B cell (primary cell): ENCODE measurements around the gene LNX1.

ENCODE experiments used
- EZH2 ChIP-seq: IDR thresholded peaks from 2 replicates; pipeline ENCODE4 v1.6.1; 2012; ENCODE audit warnings: borderline replicate concordance, low read depth, mild to moderate bottlenecking, moderate library complexity, low read length; ENCODE audit not compliant: insufficient read depth, poor library complexity, severe bottlenecking
- TF ChIP-seq, protein P1 (sequence below): fragments of 200-600 bp; IDR thresholded peaks from one replicate; pipeline ENCODE4 v1.8.0; 2022; ENCODE audit warnings: antibody characterized with exemption, mild to moderate bottlenecking

DNA sequence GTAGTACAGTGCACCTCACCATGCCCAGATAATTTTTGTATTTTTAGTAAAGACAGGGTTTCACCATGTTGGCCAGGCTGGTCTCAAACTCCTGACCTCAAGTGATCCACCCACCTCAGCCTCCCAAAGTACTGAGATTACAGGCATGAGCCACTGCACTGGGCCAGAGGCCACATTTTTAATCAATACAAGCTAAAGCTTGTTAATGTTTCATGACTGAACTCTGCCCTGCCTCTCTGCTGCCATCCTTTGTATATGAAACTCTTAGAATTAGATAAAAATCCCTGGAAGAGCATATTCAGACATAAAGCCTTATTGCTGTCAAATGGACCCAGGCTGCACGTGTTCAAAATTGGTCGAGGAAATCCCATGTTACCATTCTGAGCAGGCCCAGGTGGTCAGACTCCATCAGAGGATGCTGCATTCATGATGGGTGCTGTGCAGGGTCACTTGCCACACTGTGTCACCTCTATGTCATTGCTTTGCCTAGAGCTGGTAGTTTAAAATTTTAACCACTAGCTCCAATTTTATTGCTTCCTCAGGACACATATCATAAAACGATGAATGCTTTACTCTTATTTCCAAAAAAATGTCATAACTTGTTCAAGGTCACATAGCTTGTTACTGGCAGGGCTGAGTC is 45.2 kb downstream of the LNX1 start:
- TF ChIP-seq, protein P1, sequence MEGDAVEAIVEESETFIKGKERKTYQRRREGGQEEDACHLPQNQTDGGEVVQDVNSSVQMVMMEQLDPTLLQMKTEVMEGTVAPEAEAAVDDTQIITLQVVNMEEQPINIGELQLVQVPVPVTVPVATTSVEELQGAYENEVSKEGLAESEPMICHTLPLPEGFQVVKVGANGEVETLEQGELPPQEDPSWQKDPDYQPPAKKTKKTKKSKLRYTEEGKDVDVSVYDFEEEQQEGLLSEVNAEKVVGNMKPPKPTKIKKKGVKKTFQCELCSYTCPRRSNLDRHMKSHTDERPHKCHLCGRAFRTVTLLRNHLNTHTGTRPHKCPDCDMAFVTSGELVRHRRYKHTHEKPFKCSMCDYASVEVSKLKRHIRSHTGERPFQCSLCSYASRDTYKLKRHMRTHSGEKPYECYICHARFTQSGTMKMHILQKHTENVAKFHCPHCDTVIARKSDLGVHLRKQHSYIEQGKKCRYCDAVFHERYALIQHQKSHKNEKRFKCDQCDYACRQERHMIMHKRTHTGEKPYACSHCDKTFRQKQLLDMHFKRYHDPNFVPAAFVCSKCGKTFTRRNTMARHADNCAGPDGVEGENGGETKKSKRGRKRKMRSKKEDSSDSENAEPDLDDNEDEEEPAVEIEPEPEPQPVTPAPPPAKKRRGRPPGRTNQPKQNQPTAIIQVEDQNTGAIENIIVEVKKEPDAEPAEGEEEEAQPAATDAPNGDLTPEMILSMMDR: no peak
- no peak for TF ChIP-seq EZH2
